Measurements from ENCODE around the gene LRP1-AS.

- TF ChIP-seq CTCF (IDR thresholded peaks at IDR 0.05), result no peak
- no peak for TF ChIP-seq MAX (CRISPR knock-in tag; IDR thresholded peaks at IDR 0.05)
- TF ChIP-seq RELA (CRISPR knock-in tag; IDR thresholded peaks at IDR 0.05; ENCODE audit: borderline replicate concordance), result no peak
- TF ChIP-seq, protein P1, sequence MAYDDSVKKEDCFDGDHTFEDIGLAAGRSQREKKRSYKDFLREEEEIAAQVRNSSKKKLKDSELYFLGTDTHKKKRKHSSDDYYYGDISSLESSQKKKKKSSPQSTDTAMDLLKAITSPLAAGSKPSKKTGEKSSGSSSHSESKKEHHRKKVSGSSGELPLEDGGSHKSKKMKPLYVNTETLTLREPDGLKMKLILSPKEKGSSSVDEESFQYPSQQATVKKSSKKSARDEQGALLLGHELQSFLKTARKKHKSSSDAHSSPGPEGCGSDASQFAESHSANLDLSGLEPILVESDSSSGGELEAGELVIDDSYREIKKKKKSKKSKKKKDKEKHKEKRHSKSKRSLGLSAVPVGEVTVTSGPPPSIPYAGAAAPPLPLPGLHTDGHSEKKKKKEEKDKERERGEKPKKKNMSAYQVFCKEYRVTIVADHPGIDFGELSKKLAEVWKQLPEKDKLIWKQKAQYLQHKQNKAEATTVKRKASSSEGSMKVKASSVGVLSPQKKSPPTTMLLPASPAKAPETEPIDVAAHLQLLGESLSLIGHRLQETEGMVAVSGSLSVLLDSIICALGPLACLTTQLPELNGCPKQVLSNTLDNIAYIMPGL (CRISPR knock-in tag; IDR thresholded peaks at IDR 0.05), result no peak
- no peak for TF ChIP-seq ZBTB43 (CRISPR knock-in tag; IDR thresholded peaks at IDR 0.05)
- TF ChIP-seq USF2 (CRISPR knock-in tag; IDR thresholded peaks at IDR 0.05), result no peak
- no peak for TF ChIP-seq SP1 (CRISPR knock-in tag; conservative IDR thresholded peaks at IDR 0.05)
- no peak for TF ChIP-seq ZNF121 (CRISPR knock-in tag; IDR thresholded peaks at IDR 0.05)
- TF ChIP-seq ATF3 (CRISPR knock-in tag; conservative IDR thresholded peaks at IDR 0.05), result no peak
- no peak for TF ChIP-seq FOXP1 (CRISPR knock-in tag; IDR thresholded peaks at IDR 0.05; ENCODE audit: borderline replicate concordance)
- no peak for TF ChIP-seq ZNF138 (CRISPR knock-in tag; conservative IDR thresholded peaks at IDR 0.05)
- no peak for TF ChIP-seq TCF7 (CRISPR knock-in tag; IDR thresholded peaks at IDR 0.05; ENCODE audit: low read depth)
Measured at GRCh38 chr12:57151741-57152630, 4.6 kb upstream of the LRP1-AS start.

All from WTC11 (cell line).